PC-3 (cell line): Measurements from ENCODE around the gene MYH6.
"Not testable (repeated sequence)": the region's sequence is repeated elsewhere in the genome, so short reads cannot be mapped to it uniquely, and the experiment has no call there.

Experiments
- EZH2 ChIP-seq: fragments of 300-600 bp; sonication (generic); IDR thresholded peaks from one replicate; pipeline ENCODE4 v1.6.1; 2017; ENCODE audit warnings: antibody characterized with exemption, mild to moderate bottlenecking, low read length; ENCODE audit not compliant: unreplicated experiment
- EZH2phosphoT487 ChIP-seq: fragments of 300-600 bp; sonication (generic); IDR thresholded peaks from 2 replicates; pipeline ENCODE4 v1.6.1; 2018; ENCODE audit warnings: mild to moderate bottlenecking, antibody characterized with exemption, low read length, borderline replicate concordance
- TF ChIP-seq, protein P1 (sequence below): fragments of 300-600 bp; sonication (generic); conservative IDR thresholded peaks from 2 replicates; pipeline ENCODE4 v1.5.1; 2017; ENCODE audit warnings: antibody characterized with exemption, low read depth, mild to moderate bottlenecking, low read length

DNA sequence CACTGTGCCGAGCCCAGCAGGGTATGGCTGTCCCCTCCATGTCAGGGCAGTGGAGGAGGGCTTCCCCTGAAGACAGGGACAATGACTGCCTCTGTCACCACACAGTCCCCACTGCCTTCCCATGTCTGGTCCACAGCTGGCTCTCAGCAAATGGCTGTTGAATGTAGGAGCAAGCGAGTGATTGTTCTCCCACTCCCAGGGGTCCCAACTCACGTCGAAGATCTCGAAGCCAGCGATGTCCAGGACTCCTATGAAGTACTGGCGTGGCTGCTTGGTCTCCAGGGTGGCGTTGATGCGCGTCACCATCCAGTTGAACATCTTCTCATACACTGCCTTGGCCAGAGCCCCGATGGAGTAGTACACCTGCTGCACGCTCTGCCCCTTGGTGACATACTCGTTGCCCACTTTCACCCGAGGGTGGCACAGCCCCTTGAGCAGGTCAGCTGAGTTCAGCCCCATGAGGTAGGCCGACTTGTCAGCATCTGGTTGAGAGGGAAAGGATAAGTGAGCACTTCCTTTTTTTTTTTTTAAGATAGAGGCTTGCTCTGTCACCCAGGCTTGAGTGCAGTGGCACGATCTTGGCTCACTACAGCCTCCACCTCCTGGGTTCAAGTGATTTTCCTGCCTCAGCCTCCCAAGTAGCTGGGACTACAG is 7.5 kb downstream of the MYH6 start:
- TF ChIP-seq, protein P1, sequence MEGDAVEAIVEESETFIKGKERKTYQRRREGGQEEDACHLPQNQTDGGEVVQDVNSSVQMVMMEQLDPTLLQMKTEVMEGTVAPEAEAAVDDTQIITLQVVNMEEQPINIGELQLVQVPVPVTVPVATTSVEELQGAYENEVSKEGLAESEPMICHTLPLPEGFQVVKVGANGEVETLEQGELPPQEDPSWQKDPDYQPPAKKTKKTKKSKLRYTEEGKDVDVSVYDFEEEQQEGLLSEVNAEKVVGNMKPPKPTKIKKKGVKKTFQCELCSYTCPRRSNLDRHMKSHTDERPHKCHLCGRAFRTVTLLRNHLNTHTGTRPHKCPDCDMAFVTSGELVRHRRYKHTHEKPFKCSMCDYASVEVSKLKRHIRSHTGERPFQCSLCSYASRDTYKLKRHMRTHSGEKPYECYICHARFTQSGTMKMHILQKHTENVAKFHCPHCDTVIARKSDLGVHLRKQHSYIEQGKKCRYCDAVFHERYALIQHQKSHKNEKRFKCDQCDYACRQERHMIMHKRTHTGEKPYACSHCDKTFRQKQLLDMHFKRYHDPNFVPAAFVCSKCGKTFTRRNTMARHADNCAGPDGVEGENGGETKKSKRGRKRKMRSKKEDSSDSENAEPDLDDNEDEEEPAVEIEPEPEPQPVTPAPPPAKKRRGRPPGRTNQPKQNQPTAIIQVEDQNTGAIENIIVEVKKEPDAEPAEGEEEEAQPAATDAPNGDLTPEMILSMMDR: not testable (repeated sequence)
- not testable (repeated sequence) for TF ChIP-seq EZH2, EZH2phosphoT487
